IPS-20b (cell line): Measurements from ENCODE around the gene SNX18.
A peak's percentile ranks its signal among the peaks of the same experiment; 100 is the strongest.

Source experiments
- H3K27ac ChIP-seq: one replicate; pipeline ENCODE4 v1.5.1; 2013; ENCODE audit warnings: low read length
- H3K27me3 ChIP-seq: 2 replicates; pipeline ENCODE4 v1.6.1; 2013; ENCODE audit warnings: mild to moderate bottlenecking, low read length, inconsistent platforms; ENCODE audit not compliant: insufficient read depth
- H3K36me3 ChIP-seq: 2 replicates; pipeline ENCODE4 v1.6.1; 2013; ENCODE audit warnings: low read depth, mild to moderate bottlenecking, inconsistent platforms, low read length, moderate library complexity; ENCODE audit not compliant: insufficient read depth
- H3K4me1 ChIP-seq: 2 replicates; pipeline ENCODE4 v1.6.1; 2013; ENCODE audit warnings: mild to moderate bottlenecking, control low read depth, inconsistent platforms, low read length, moderate library complexity; ENCODE audit not compliant: insufficient read depth
- H3K4me3 ChIP-seq: 2 replicates; pipeline ENCODE4 v1.5.1; 2013; ENCODE audit warnings: mild to moderate bottlenecking, low read length, inconsistent platforms
- H3K9ac ChIP-seq: 2 replicates; pipeline ENCODE4 v1.6.1; 2013; ENCODE audit warnings: low read depth, mild to moderate bottlenecking, inconsistent platforms, low read length, moderate library complexity
- H3K9me3 ChIP-seq: 2 replicates; pipeline ENCODE4 v1.6.1; 2013; ENCODE audit warnings: mild to moderate bottlenecking, low read depth, low read length, inconsistent platforms; ENCODE audit not compliant: insufficient read depth

The SNX18 gene

DNA sequence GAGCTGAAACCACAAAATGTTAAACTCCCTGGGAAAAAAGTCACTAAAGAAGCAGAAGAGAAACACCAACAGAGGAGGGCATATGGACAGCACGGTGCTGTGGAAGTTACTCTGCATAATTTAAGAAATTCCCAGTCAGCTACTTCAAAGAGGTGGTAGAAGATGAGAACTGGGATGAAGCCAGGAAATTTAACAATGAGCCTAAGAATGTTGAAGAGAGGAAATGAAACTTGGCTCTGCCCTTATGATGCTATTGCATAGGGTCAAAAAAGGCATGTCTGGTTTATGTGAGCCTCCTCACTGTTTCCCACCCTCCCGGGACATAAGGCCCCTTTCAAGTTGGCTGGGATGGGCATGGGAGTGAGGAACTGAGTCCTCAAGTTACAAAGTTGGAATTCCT is 25.4 kb upstream of the SNX18 start:
- H3K27me3 ChIP-seq, result no peaks in the 10 kb centered on the region
- H3K36me3 ChIP-seq, result no peaks in the 10 kb centered on the region
- no peak overlapping the region for H3K27ac ChIP-seq
- H3K9ac ChIP-seq, result no peak overlapping the region
- H3K9me3 ChIP-seq, result peaks cover under 1% of the 10 kb centered on the region; the same call in 1 of the 2 replicates
- no peak overlapping the region for H3K4me3 ChIP-seq
- no peaks in the 10 kb centered on the region for H3K4me1 ChIP-seq

DNA sequence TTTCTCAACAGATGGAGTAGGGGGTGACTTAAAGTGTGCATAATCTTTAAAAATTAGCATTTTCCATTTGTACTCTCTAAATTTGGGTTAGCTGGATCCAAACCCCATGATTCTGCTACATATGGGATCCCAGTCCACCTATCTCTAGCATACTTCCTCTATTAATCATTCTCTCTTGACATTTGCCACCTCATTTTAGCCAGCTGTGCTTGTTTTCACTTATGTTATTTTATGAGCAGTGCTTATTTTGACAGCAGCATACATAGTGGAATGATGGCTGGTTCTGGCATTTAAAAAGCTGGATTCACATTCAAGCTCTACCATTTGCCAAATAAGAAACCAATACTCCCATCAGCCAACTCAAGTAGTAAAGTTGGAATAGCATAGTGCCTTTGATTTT is 22.5 kb upstream of the SNX18 start:
- peaks cover 11% of the 10 kb centered on the region for H3K9me3 ChIP-seq
- H3K4me3 ChIP-seq, result no peak overlapping the region
- no peak overlapping the region for H3K27ac ChIP-seq
- no peaks in the 10 kb centered on the region for H3K4me1 ChIP-seq
- H3K36me3 ChIP-seq, result no peaks in the 10 kb centered on the region
- no peaks in the 10 kb centered on the region for H3K27me3 ChIP-seq
- no peak overlapping the region for H3K9ac ChIP-seq

DNA sequence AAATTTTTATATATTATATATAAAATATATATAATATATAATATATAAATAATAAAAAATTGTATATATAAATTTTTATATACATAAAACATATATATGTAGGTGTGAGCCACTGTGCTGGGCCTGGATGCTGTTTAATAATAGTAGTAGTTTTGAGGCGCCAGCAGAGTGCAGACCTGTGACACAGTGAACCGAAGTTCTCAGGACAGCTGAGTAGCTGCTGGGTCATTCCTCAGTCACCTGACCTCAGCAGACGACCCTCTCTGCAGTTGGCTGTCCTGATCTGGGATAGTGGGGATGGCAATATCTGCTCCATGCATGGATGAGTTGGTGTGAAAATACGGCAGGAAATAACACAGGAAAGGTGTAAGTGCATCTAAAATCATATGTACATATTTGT is 3.3 kb upstream of the SNX18 start:
- Histone ChIP-seq H3K4me3 (no peak overlapping the region), H3K27ac (no peak overlapping the region)

DNA sequence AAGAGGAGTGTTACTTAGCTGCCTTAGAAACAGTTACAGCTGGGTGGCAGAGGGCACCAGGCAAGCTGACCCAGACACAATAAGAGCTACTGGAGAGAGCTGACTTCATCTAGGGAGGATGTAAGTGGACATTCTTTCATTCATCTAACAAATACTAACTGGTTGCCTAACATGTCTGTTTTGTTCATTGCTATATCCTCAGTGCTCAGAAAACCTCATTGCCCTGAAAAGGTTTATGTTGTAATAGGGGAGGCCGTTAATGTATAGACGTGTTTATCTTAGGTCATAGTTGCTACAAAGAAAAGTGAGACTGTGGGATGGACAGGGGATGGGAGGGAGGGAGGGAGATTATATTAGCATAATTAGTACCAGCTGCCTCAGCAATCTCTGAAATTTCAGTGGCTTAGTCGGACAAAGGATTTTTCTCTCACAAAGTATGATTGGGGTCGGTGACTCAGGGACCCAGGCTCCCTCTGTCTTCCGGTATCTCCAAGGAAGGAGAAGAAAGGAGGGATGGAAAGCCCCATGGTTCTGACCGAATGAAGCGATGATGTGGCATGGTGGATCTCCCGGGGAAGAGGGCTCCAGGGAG is 2.6 kb upstream of the SNX18 start:
- H3K9ac ChIP-seq, result no peak overlapping the region

More for the DNA sequence above, 3.3 kb upstream of the SNX18 start:
- peaks cover 6% of the 10 kb centered on the region for H3K9me3 ChIP-seq
- peaks cover 18% of the 10 kb centered on the region for H3K27me3 ChIP-seq
- H3K36me3 ChIP-seq, result no peaks in the 10 kb centered on the region
- H3K9ac ChIP-seq, result no peak overlapping the region
- 0 out of 2 replicates have a peak, but pooled peaks cover 2% of the 10 kb centered on the region for H3K4me1 ChIP-seq

DNA sequence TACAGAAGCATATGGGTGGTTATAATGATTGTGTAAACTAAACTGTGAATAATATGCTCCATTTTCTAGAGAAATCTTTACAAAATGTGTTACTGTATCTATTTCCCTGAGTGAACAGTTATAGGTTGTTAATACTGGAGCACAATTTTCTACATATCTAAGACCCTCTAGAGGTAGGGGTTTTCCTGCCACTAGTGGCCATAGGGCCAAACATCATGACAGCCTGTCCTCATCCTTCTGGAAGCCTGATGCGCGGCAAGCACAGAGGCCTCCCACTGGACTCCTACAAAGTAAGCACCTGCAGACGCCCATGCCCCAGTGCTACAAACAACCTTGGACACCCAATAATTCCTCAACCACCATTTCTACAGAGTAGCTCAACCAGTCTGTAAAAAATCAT is 1.9 kb upstream of the SNX18 start:
- Histone ChIP-seq H3K9ac (no peak overlapping the region), H3K4me3 (no peak overlapping the region), H3K27ac (no peak overlapping the region), H3K9me3 (no peaks in the 10 kb centered on the region), H3K36me3 (no peaks in the 10 kb centered on the region), H3K4me1 (peaks cover 3% of the 10 kb centered on the region; the same call in 1 of the 2 replicates), H3K27me3 (peaks cover 22% of the 10 kb centered on the region)

More for the DNA sequence above, 2.6 kb upstream of the SNX18 start:
- Histone ChIP-seq H3K4me3 (no peak overlapping the region), H3K36me3 (no peaks in the 10 kb centered on the region), H3K27me3 (peaks cover 22% of the 10 kb centered on the region), H3K4me1 (peaks cover 2% of the 10 kb centered on the region; the same call in 1 of the 2 replicates), H3K9me3 (no peaks in the 10 kb centered on the region), H3K27ac (no peak overlapping the region)

DNA sequence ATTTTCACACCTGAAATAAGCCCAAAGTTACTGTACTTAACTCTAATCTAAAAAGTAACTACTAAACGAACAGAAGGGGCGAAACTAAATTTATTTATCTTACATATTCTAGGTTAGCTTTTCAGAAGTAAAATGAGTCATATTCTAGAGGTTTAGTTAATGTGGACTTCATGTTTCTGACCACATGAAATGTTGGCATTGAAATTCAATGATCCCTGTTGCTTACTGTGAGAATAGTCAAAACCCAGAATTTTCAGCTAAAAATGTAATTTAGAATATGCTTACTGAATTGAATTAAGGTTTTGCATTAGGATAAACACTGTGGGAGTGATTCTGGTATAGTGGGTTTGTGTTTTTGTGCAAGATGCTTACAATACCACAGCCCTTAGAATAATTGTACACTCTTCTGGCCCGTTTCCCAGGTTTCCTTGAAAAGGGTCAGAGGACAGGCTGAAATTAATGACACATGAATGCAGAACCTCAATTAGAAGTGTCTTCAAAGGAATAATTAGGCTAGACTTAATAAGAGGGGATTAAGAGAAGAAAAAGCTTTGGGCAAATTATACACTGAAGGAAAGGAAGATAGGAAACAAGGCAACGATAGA is 1.4 kb upstream of the SNX18 start:
- Histone ChIP-seq H3K27me3 (peaks cover 22% of the 10 kb centered on the region), H3K4me1 (peaks cover 8% of the 10 kb centered on the region; the same call in 1 of the 2 replicates), H3K9me3 (no peaks in the 10 kb centered on the region), H3K4me3 (no peak overlapping the region), H3K27ac (no peak overlapping the region), H3K9ac (no peak overlapping the region), H3K36me3 (no peaks in the 10 kb centered on the region)

DNA sequence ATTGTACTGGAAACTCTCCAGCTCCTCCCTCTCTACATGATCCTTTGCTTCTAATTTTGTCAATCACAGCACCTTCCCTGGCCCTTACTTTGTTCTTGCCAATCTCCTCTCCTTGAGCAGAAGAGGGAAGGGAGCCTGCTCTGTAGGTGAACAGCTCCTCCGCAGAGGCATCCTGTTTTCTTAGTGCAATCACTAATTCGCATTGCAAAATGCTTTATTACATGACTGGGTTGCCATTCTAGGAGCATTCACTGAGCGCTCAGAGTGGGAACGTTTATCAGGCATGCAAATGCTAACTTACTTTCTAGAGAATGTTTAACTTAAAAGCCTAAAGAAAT is 416 bp upstream of the SNX18 start:
- no peak overlapping the region for H3K27ac ChIP-seq
- peaks cover 22% of the 10 kb centered on the region for H3K27me3 ChIP-seq
- peaks cover 9% of the 10 kb centered on the region; the same call in 1 of the 2 replicates for H3K4me1 ChIP-seq
- peak overlapping the region; percentile 71; the same call in 1 of the 2 replicates for H3K9ac ChIP-seq
- no peaks in the 10 kb centered on the region for H3K9me3 ChIP-seq
- peak overlapping the region; percentile 78 for H3K4me3 ChIP-seq
- no peaks in the 10 kb centered on the region for H3K36me3 ChIP-seq

DNA sequence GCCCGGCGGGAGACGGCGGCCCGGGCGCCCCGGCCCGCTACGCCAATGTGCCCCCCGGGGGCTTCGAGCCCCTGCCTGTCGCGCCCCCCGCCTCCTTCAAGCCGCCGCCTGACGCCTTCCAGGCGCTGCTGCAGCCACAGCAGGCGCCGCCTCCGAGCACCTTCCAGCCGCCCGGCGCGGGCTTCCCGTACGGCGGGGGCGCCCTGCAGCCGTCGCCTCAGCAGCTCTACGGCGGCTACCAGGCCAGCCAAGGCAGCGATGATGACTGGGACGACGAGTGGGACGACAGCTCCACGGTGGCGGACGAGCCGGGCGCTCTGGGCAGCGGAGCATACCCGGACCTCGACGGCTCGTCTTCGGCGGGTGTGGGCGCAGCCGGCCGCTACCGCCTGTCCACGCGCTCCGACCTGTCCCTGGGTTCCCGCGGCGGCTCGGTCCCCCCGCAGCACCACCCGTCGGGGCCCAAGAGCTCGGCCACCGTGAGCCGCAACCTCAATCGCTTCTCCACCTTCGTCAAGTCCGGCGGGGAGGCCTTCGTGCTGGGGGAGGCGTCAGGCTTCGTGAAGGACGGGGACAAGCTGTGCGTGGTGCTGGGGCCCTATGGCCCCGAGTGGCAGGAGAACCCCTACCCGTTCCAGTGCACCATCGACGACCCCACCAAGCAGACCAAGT is 723 bp downstream of the SNX18 start:
- Histone ChIP-seq H3K36me3 (no peaks in the 10 kb centered on the region), H3K27ac (no peak overlapping the region), H3K4me3 (peak overlapping the region; percentile 78), H3K9me3 (no peaks in the 10 kb centered on the region), H3K27me3 (peaks cover 22% of the 10 kb centered on the region), H3K4me1 (peaks cover 10% of the 10 kb centered on the region; the same call in 1 of the 2 replicates), H3K9ac (peak overlapping the region; percentile 68; the same call in 1 of the 2 replicates)

DNA sequence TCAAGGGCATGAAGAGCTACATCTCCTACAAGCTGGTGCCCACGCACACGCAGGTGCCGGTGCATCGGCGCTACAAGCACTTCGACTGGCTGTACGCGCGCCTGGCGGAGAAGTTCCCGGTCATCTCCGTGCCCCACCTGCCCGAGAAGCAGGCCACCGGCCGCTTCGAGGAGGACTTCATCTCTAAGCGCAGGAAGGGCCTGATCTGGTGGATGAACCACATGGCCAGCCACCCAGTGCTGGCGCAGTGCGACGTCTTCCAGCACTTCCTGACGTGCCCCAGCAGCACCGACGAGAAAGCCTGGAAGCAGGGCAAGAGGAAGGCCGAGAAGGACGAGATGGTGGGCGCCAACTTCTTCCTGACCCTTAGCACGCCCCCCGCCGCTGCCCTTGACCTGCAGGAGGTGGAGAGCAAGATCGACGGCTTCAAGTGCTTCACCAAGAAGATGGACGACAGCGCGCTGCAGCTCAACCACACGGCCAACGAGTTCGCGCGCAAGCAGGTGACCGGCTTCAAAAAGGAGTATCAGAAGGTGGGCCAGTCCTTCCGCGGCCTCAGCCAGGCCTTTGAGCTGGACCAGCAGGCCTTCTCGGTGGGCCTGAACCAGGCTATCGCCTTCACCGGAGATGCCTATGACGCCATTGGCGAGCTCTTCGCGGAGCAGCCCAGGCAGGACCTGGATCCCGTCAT is 1.4 kb downstream of the SNX18 start:
- H3K9me3 ChIP-seq, result no peaks in the 10 kb centered on the region
- no peak overlapping the region for H3K9ac ChIP-seq
- no peak overlapping the region for H3K27ac ChIP-seq
- H3K36me3 ChIP-seq, result no peaks in the 10 kb centered on the region
- peaks cover 22% of the 10 kb centered on the region for H3K27me3 ChIP-seq
- H3K4me1 ChIP-seq, result peaks cover 13% of the 10 kb centered on the region; the same call in 1 of the 2 replicates
- H3K4me3 ChIP-seq, result peak overlapping the region; percentile 78

DNA sequence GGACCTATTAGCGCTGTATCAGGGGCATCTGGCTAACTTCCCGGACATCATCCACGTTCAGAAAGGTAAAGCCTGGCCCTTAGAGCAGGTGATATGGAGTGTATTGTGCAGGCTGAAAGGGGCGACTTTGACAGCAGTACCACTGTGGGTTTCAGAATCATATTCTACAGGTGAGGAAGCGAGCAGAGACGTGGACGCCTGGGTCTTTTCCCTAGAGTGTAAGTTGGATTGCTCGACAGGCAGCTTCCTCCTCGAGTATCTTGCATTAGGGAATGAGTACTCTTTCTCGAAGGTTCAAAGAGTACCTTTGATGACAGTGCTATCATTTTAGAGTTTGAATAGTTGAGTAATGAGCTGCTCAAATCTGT is 1.9 kb downstream of the SNX18 start:
- Histone ChIP-seq H3K27ac (no peak overlapping the region), H3K36me3 (no peaks in the 10 kb centered on the region), H3K9ac (no peak overlapping the region), H3K27me3 (peaks cover 22% of the 10 kb centered on the region), H3K4me3 (peak overlapping the region; percentile 78), H3K9me3 (no peaks in the 10 kb centered on the region), H3K4me1 (peaks cover 13% of the 10 kb centered on the region; the same call in 1 of the 2 replicates)

DNA sequence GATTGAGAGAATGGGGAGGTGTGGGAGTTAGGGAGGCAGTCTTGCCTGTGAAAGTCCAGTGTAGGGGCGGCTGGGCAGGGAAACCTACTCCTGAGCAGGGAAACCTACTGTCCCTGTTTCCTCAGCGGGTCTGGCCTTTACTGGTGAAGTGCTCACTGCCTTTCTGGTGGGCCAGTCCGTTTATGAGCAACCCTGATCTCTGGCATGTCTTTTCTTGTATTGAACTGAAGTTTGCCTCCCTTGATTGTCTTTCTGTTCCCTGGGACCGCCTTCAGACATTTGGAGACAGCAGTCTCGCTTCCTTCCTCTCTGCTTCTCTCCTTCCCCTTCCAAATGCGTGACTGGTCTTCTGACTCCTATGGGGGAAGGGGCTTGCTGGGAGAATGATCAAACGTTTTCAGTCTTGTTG is 2.9 kb downstream of the SNX18 start:
- H3K9ac ChIP-seq, result peak overlapping the region; percentile 52
- H3K4me3 ChIP-seq, result peak overlapping the region; percentile 78
- H3K27me3 ChIP-seq, result peaks cover 22% of the 10 kb centered on the region
- peaks cover 13% of the 10 kb centered on the region; the same call in 1 of the 2 replicates for H3K4me1 ChIP-seq
- no peak overlapping the region for H3K27ac ChIP-seq
- no peaks in the 10 kb centered on the region for H3K36me3 ChIP-seq
- H3K9me3 ChIP-seq, result no peaks in the 10 kb centered on the region
